Measurements from ENCODE around the gene CTF1. TPM values are rescaled to one million over a fixed set of nuclear protein-coding genes. Genes with fewer than 3 reads are reported as not detected.

CTF1 gene
- total RNA-seq, 2 experiments from 2014 or later, result 0.09 to 0.46 TPM

GRCh38 chr16:30895627-30896260 lies 670 bp upstream of the CTF1 start:
- POLR2A ChIA-PET, result no interaction called here
- Histone ChIP-seq H3K9me2 (ENCODE audit: insufficient read depth, low read length) (no peaks in the 10 kb centered on the region), H2AFZ (ENCODE audit: low read length) (peak overlapping the region; percentile 100; the same call in 1 of the 2 replicates), H3K36me3 (ENCODE audit: insufficient read depth, low read length) (peaks cover 4% of the 10 kb centered on the region; the same call in 1 of the 2 replicates), H3K79me2 (ENCODE audit: insufficient read depth, low read depth, low read length) (no peaks in the 10 kb centered on the region), H3K9me3 (ENCODE audit: low read length) (no peaks in the 10 kb centered on the region), H3K4me3 (ENCODE audit: low read depth, low read length, poor library complexity, severe bottlenecking) (no peak overlapping the region), H3K4me2 (ENCODE audit: low read length) (peak overlapping the region; percentile 76; the same call in 1 of the 2 replicates), H4K20me1 (ENCODE audit: insufficient read depth, low read length) (no peaks in the 10 kb centered on the region), H3K4me1 (ENCODE audit: insufficient read depth, low read length, poor library complexity, severe bottlenecking) (peaks cover 46% of the 10 kb centered on the region), H3K27ac (ENCODE audit: low read depth, low read length, poor library complexity, severe bottlenecking) (no peak overlapping the region)
- intact Hi-C loops (cut with micrococcal nuclease; ENCODE audit: unreplicated experiment), result no loop called here
- TF ChIP-seq EZH2phosphoT487 (IDR thresholded peaks at IDR 0.05; ENCODE audit: borderline replicate concordance, low read depth, low read length) (no peak), CTCF (conservative IDR thresholded peaks at IDR 0.05; ENCODE audit: low read length) (no peak)
- no TSS peak for BruUV-seq (replicated peaks)
- no peak for DNase-seq (ENCODE audit: low spot score)
- CTCF ChIA-PET (ENCODE audit: unreplicated experiment), result interaction anchor here (0.6 kb wide), 1 partner anchor 284 kb away, joined by 4 read pairs; no protein-coding TSS in a partner anchor

- H3K9me3 ChIP-seq (ENCODE audit: low read length), result no peaks in the 10 kb centered on the region
- CTCF ChIA-PET (ENCODE audit: unreplicated experiment), result interaction anchor here (0.6 kb wide), 2 partner anchors 71 to 82 kb away, joined by 3 to 4 read pairs; no protein-coding TSS in a partner anchor
- no peak for TF ChIP-seq CTCF (conservative IDR thresholded peaks at IDR 0.05; ENCODE audit: low read length)
- no peak for TF ChIP-seq EZH2phosphoT487 (IDR thresholded peaks at IDR 0.05; ENCODE audit: borderline replicate concordance, low read depth, low read length)
- peak overlapping the region; percentile 57 for H3K4me3 ChIP-seq (ENCODE audit: low read depth, low read length, poor library complexity, severe bottlenecking)
- DNase-seq (ENCODE audit: low spot score), result peak; percentile 83
- H3K27ac ChIP-seq (ENCODE audit: low read depth, low read length, poor library complexity, severe bottlenecking), result peak overlapping the region; percentile 69
- peak overlapping the region; percentile 76 for H3K4me2 ChIP-seq (ENCODE audit: low read length)
- POLR2A ChIA-PET, result interaction anchor here (0.7 kb wide), 2 partner anchors 52 to 92 kb away, joined by 3 to 9 read pairs; no protein-coding TSS in a partner anchor
- BruUV-seq (replicated peaks), result no TSS peak
- no peaks in the 10 kb centered on the region for H4K20me1 ChIP-seq (ENCODE audit: insufficient read depth, low read length)
- no peaks in the 10 kb centered on the region for H3K79me2 ChIP-seq (ENCODE audit: insufficient read depth, low read depth, low read length)
- H2AFZ ChIP-seq (ENCODE audit: low read length), result peak overlapping the region; percentile 100
- intact Hi-C loops (cut with micrococcal nuclease; ENCODE audit: unreplicated experiment), result no loop called here
- H3K9me2 ChIP-seq (ENCODE audit: insufficient read depth, low read length), result no peaks in the 10 kb centered on the region
- H3K4me1 ChIP-seq (ENCODE audit: insufficient read depth, low read length, poor library complexity, severe bottlenecking), result peaks cover 55% of the 10 kb centered on the region
- H3K36me3 ChIP-seq (ENCODE audit: insufficient read depth, low read length), result no peaks in the 10 kb centered on the region
Measured at GRCh38 chr16:30896889-30897733, 697 bp downstream of the CTF1 start.

Measured in OCI-LY7 (cell line).